Right renal cortex interstitium (tissue), 3 donors: ENCODE data around the gene UGT1A7. TPM values are rescaled to one million over a fixed set of nuclear protein-coding genes. Genes with fewer than 3 reads are reported as not detected.
"Not testable (repeated sequence)": the region's sequence is repeated elsewhere in the genome, so short reads cannot be mapped to it uniquely, and the experiment has no call there.

Source experiments
- DNase-seq, 3 donors: peaks; one replicate each; pipeline ENCODE4 v3.0.0-alpha.2; 2013; ENCODE audit warnings: low read depth in 3 of 3, low spot score in 2 of 3
- polyA plus RNA-seq, 3 donors: library from polyadenylated mRNA; unstranded; fragments of 120-200 nt; gene quantifications; one replicate each; pipeline ENCODE4 v1.2.1, GENCODE V29; 2013; ENCODE audit not compliant: insufficient read length in 3 of 3

UGT1A7 gene
- not detected for polyA plus RNA-seq

- no peak for DNase-seq
Measured at GRCh38 chr2:233681521-233682099, at the start of gene UGT1A7. UGT1A7 (plus strand) TSS chr2:233681901; CDS start chr2:233681938, 37 bp downstream.

GRCh38 chr2:233636306-233636705, 45.4 kb upstream of the UGT1A7 start, which contains the start of gene UGT1A10:
UGT1A10 (plus strand) TSS chr2:233636448; CDS start chr2:233636523, 75 bp downstream.
- not testable (repeated sequence) for DNase-seq

GRCh38 chr2:233638836-233639235, 42.9 kb upstream of the UGT1A7 start:
- no peak for DNase-seq

GRCh38 chr2:233639860-233640259, 41.8 kb upstream of the UGT1A7 start:
- no peak for DNase-seq

GRCh38 chr2:233643128-233643527, 38.6 kb upstream of the UGT1A7 start:
- DNase-seq, result no peak

- DNase-seq, result not testable (repeated sequence)
Measured at GRCh38 chr2:233646033-233646432, 35.7 kb upstream of the UGT1A7 start.

GRCh38 chr2:233650981-233651380, 30.7 kb upstream of the UGT1A7 start:
- no peak for DNase-seq

GRCh38 chr2:233651430-233651829, 30.3 kb upstream of the UGT1A7 start:
- no peak for DNase-seq

- DNase-seq, result no peak
Measured at GRCh38 chr2:233654501-233654900, 27.2 kb upstream of the UGT1A7 start.

- no peak for DNase-seq
Measured at GRCh38 chr2:233655043-233655442, 26.7 kb upstream of the UGT1A7 start.

- not testable (repeated sequence) for DNase-seq
Measured at GRCh38 chr2:233655943-233656342, 25.8 kb upstream of the UGT1A7 start.

- DNase-seq, result no peak
Measured at GRCh38 chr2:233656443-233656842, 25.3 kb upstream of the UGT1A7 start.

- DNase-seq, result no peak
Measured at GRCh38 chr2:233658610-233659009, 23.1 kb upstream of the UGT1A7 start.

GRCh38 chr2:233663911-233664310, 17.8 kb upstream of the UGT1A7 start:
- DNase-seq, result no peak

GRCh38 chr2:233668605-233669260, 13.0 kb upstream of the UGT1A7 start:
- DNase-seq, result no peak

- DNase-seq, result no peak
Measured at GRCh38 chr2:233671290-233672161, 10.2 kb upstream of the UGT1A7 start, which contains the start of gene UGT1A9. UGT1A9 (plus strand) TSS chr2:233671898; CDS start chr2:233671935, 37 bp downstream.

- no peak for DNase-seq
Measured at GRCh38 chr2:233672886-233673285, 8.8 kb upstream of the UGT1A7 start.

- DNase-seq, result no peak
Measured at GRCh38 chr2:233673896-233674295, 7.8 kb upstream of the UGT1A7 start.

GRCh38 chr2:233674314-233674713, 7.4 kb upstream of the UGT1A7 start:
- DNase-seq, result no peak

- no peak for DNase-seq
Measured at GRCh38 chr2:233674995-233675394, 6.7 kb upstream of the UGT1A7 start.

- DNase-seq, result no peak
Measured at GRCh38 chr2:233676046-233676445, 5.7 kb upstream of the UGT1A7 start.
